Measurements from ENCODE around the gene OSBP2. TPM values are rescaled to one million over a fixed set of nuclear protein-coding genes. Genes with fewer than 3 reads are reported as not detected.

OSBP2 gene
- total RNA-seq, 1 donor from 2014 or later, result 0.58 TPM

GRCh38 chr22:30754971-30755758 is 60.5 kb downstream of the OSBP2 start:
- TF ChIP-seq CTCF (IDR thresholded peaks at IDR 0.05) (peak; percentile 78), EZH2 (IDR thresholded peaks at IDR 0.05) (no peak), EZH2phosphoT487 (IDR thresholded peaks at IDR 0.05) (no peak)
- no peak overlapping the region for H3K9ac ChIP-seq
- no peak overlapping the region for H3K4me2 ChIP-seq

GRCh38 chr22:30755759-30756124 is 61.1 kb downstream of the OSBP2 start:
- Histone ChIP-seq H4K20me1 (ENCODE audit: low read depth) (no peaks in the 10 kb centered on the region), H3F3A (ENCODE audit: low read depth) (no peaks in the 10 kb centered on the region), H3K27me3 (no peaks in the 10 kb centered on the region), H3K9ac (no peak overlapping the region), H3K9me3 (ENCODE audit: low read depth) (no peaks in the 10 kb centered on the region), H3K27ac (no peak overlapping the region), H3K79me2 (ENCODE audit: low read depth) (no peaks in the 10 kb centered on the region), H2AFZ (replicated peaks) (no peak overlapping the region), H3K36me3 (no peaks in the 10 kb centered on the region), H3K4me2 (no peak overlapping the region), H3K4me1 (no peaks in the 10 kb centered on the region), H3K4me3 (no peak overlapping the region)
- Mint-ChIP-seq H3K9me3 (peaks cover 3% of the 10 kb centered on the region), H3K27ac (no peak overlapping the region), H3K36me3 (no peaks in the 10 kb centered on the region), H3K27me3 (ENCODE audit: insufficient read depth, low read depth) (peaks cover 4% of the 10 kb centered on the region), H3K4me1 (peaks cover 6% of the 10 kb centered on the region), H3K4me3 (no peak overlapping the region)
- no peak for TF ChIP-seq EZH2 (IDR thresholded peaks at IDR 0.05)
- no peak for TF ChIP-seq CTCF (IDR thresholded peaks at IDR 0.05)
- TF ChIP-seq EZH2phosphoT487 (IDR thresholded peaks at IDR 0.05), result no peak
- DNase-seq (ENCODE audit: low spot score), result no peak

More at GRCh38 chr22:30754971-30755758, 60.5 kb downstream of the OSBP2 start:
- Mint-ChIP-seq H3K4me1 (peaks cover 6% of the 10 kb centered on the region), H3K9me3 (peaks cover 3% of the 10 kb centered on the region), H3K4me3 (no peak overlapping the region), H3K27ac (peak overlapping the region; percentile 31), H3K27me3 (ENCODE audit: insufficient read depth, low read depth) (peaks cover 4% of the 10 kb centered on the region), H3K36me3 (no peaks in the 10 kb centered on the region)
- H3K27ac ChIP-seq, result no peak overlapping the region
- no peaks in the 10 kb centered on the region for H3K79me2 ChIP-seq (ENCODE audit: low read depth)
- H3K36me3 ChIP-seq, result no peaks in the 10 kb centered on the region
- H4K20me1 ChIP-seq (ENCODE audit: low read depth), result no peaks in the 10 kb centered on the region
- H3K9me3 ChIP-seq (ENCODE audit: low read depth), result no peaks in the 10 kb centered on the region
- DNase-seq (ENCODE audit: low spot score), result peak; percentile 84
- no peaks in the 10 kb centered on the region for H3K27me3 ChIP-seq
- no peak overlapping the region for H2AFZ ChIP-seq (replicated peaks)
- no peak overlapping the region for H3K4me3 ChIP-seq
- no peaks in the 10 kb centered on the region for H3K4me1 ChIP-seq
- H3F3A ChIP-seq (ENCODE audit: low read depth), result no peaks in the 10 kb centered on the region

GRCh38 chr22:30763815-30764673 is 69.4 kb downstream of the OSBP2 start:
- H3K4me2 ChIP-seq, result no peak overlapping the region
- H3K4me1 Mint-ChIP-seq, result peaks cover 10% of the 10 kb centered on the region
- H3K4me3 Mint-ChIP-seq, result no peak overlapping the region
- no peak overlapping the region for H3K27ac Mint-ChIP-seq
- no peak overlapping the region for H3K27ac ChIP-seq
- no peaks in the 10 kb centered on the region for H3K36me3 ChIP-seq
- H3K27me3 ChIP-seq, result no peaks in the 10 kb centered on the region
- H3F3A ChIP-seq (ENCODE audit: low read depth), result no peaks in the 10 kb centered on the region
- H3K4me1 ChIP-seq, result peaks cover 6% of the 10 kb centered on the region
- peak overlapping the region; percentile 4 for H2AFZ ChIP-seq (replicated peaks)
- no peaks in the 10 kb centered on the region for H3K9me3 Mint-ChIP-seq
- H4K20me1 ChIP-seq (ENCODE audit: low read depth), result no peaks in the 10 kb centered on the region
- H3K4me3 ChIP-seq, result no peak overlapping the region
- peak; percentile 88 for DNase-seq (ENCODE audit: low spot score)
- H3K9me3 ChIP-seq (ENCODE audit: low read depth), result no peaks in the 10 kb centered on the region
- H3K9ac ChIP-seq, result no peak overlapping the region
- H3K79me2 ChIP-seq (ENCODE audit: low read depth), result no peaks in the 10 kb centered on the region
- no peaks in the 10 kb centered on the region for H3K27me3 Mint-ChIP-seq (ENCODE audit: insufficient read depth, low read depth)
- TF ChIP-seq EZH2phosphoT487 (IDR thresholded peaks at IDR 0.05) (no peak), CTCF (IDR thresholded peaks at IDR 0.05) (peak; percentile 86)
- H3K36me3 Mint-ChIP-seq, result no peaks in the 10 kb centered on the region

All from neural progenitor cell (in vitro differentiated cells).